Measurements from ENCODE around the gene P2RY8. TPM values are rescaled to one million over a fixed set of nuclear protein-coding genes. Genes with fewer than 3 reads are reported as not detected.

Gene P2RY8
- total RNA-seq, 4 donors from 2014 or later = 0.81 to 2.7 (median 1.8) TPM

DNA sequence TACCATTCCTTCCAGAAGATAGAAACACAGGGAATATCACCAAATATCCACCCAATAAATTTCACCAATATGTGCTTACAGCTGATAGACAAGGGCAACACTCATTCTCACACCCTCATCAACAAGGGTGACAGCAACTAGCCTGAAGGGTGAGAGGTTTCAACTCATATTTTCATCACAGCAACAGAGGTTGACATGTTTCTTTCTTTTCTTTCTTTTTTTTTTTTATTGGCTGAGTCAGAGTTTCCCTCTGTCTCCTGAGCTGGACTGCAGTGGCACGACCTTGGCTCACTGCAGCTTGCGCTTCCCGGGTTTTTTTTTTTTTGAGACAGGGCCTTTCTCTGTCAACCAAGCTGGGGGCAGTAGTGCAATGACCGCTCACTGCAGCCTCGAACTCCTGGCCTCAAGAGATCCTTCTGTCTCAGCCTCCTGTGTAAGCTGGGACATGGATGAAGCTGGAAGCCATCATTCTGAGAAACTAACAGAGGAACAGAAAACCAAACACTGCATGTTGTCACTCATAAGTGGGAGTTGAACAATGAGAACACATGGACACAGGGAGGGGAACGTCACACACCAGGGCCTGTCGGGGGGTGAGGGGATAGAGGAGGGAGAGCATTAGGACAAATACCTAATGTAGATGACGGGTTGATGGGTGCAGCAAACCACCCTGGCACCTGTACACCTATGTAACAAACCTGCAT is 56.8 kb downstream of the P2RY8 start:
- peaks cover 0 to 19% (median 0%) of the 10 kb centered on the region in 3 donors for H3K9me3 ChIP-seq
- H3K27me3 ChIP-seq = peaks cover 31% of the 10 kb centered on the region
- 70 to 83% methylated on average over 3 to 6 of the region's 8 CpGs for WGBS, 2 donors (ENCODE audit: low coverage in 1 of 2)
- no peak for TF ChIP-seq POLR2A (IDR thresholded peaks at IDR 0.05)
- no peak for TF ChIP-seq EP300 (IDR thresholded peaks at IDR 0.05)
- no peak for TF ChIP-seq POLR2AphosphoS5 (IDR thresholded peaks at IDR 0.05)
- TF ChIP-seq, protein P1, sequence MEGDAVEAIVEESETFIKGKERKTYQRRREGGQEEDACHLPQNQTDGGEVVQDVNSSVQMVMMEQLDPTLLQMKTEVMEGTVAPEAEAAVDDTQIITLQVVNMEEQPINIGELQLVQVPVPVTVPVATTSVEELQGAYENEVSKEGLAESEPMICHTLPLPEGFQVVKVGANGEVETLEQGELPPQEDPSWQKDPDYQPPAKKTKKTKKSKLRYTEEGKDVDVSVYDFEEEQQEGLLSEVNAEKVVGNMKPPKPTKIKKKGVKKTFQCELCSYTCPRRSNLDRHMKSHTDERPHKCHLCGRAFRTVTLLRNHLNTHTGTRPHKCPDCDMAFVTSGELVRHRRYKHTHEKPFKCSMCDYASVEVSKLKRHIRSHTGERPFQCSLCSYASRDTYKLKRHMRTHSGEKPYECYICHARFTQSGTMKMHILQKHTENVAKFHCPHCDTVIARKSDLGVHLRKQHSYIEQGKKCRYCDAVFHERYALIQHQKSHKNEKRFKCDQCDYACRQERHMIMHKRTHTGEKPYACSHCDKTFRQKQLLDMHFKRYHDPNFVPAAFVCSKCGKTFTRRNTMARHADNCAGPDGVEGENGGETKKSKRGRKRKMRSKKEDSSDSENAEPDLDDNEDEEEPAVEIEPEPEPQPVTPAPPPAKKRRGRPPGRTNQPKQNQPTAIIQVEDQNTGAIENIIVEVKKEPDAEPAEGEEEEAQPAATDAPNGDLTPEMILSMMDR (IDR thresholded peaks at IDR 0.05) = no peak
- H3K4me3 ChIP-seq = no peak overlapping the region
- peaks cover 0 to 11% (median 0%) of the 10 kb centered on the region in 3 donors for H3K4me1 ChIP-seq
- no peak overlapping the region for H3K27ac ChIP-seq
- no peak for ATAC-seq
- H3K36me3 ChIP-seq = no peaks in the 10 kb centered on the region

DNA sequence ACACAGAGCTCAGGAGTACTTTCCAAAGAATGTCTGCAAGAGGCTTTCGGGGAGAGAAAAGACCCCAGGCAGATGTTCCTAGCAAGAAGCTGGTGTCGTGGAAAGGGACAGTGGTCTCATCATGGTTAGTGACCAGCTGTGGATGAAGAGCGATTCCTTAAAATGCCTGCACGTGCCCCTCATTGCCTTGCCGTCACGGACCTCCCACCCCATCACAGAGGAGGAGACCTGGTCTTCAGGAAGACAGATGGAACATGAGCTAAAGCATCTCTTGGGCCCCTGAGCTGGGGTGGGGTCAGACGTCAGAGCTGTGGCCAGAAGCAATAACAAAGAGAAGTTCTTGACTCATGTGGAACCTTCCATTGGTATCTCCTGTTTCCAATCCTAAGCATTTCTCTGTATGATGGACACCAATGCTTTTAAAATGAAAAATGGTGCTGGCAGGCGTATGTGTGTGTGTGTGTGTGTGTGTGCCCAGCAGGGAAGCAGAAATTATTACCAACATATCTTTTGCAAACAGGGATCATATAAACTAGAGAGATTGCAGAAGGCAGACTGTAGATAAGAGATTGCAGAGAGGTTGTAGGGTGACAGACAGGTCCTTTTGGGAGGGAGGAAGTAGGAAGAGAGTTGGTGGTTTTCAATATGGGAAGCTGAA is 59.1 kb downstream of the P2RY8 start:
- TF ChIP-seq, protein P1 (IDR thresholded peaks at IDR 0.05) = no peak
- TF ChIP-seq EP300 (IDR thresholded peaks at IDR 0.05) = no peak
- TF ChIP-seq POLR2AphosphoS5 (IDR thresholded peaks at IDR 0.05) = no peak
- TF ChIP-seq POLR2A (IDR thresholded peaks at IDR 0.05) = no peak
- no peak for ATAC-seq
- no peaks in the 10 kb centered on the region for H3K36me3 ChIP-seq
- peaks cover 0 to 11% (median 0%) of the 10 kb centered on the region in 3 donors for H3K4me1 ChIP-seq
- 59 to 69% methylated on average over 4 to 7 of the region's 8 CpGs for WGBS, 2 donors (ENCODE audit: low coverage in 1 of 2)
- peaks cover 21% of the 10 kb centered on the region for H3K27me3 ChIP-seq
- no peak overlapping the region for H3K4me3 ChIP-seq
- peaks cover 0 to 19% (median 0%) of the 10 kb centered on the region in 3 donors for H3K9me3 ChIP-seq
- H3K27ac ChIP-seq = no peak overlapping the region

DNA sequence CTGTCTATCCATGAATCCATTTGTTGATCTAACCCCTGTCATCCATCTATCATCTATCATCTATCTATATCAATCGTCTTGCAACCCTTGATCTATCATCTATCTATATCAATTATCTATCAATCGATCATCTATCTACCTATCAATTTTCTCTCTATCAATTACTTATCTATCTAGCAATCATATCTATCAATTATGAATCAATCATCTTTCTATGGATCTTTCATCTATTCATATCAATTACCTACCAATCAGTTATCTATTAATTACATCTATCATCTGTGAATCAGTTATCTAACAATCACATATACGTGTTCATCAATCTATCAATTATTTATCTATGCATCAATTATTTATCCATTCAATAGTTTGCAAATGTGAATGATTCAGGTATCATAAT is 59.8 kb downstream of the P2RY8 start:
- Histone ChIP-seq H3K36me3 (no peaks in the 10 kb centered on the region), H3K27me3 (peaks cover 21% of the 10 kb centered on the region), H3K4me1 (peaks cover 0 to 11% (median 0%) of the 10 kb centered on the region in 3 donors), H3K4me3 (no peak overlapping the region), H3K9me3 (peaks cover 0 to 19% (median 0%) of the 10 kb centered on the region in 3 donors), H3K27ac (no peak overlapping the region)
- TF ChIP-seq, protein P1 (IDR thresholded peaks at IDR 0.05) = no peak
- TF ChIP-seq POLR2AphosphoS5 (IDR thresholded peaks at IDR 0.05) = no peak
- no peak for TF ChIP-seq POLR2A (IDR thresholded peaks at IDR 0.05)
- no peak for TF ChIP-seq EP300 (IDR thresholded peaks at IDR 0.05)
- 48 to 73% methylated on average over 3 of the region's 3 CpGs for WGBS, 2 donors (ENCODE audit: low coverage in 1 of 2)
- ATAC-seq = no peak

DNA sequence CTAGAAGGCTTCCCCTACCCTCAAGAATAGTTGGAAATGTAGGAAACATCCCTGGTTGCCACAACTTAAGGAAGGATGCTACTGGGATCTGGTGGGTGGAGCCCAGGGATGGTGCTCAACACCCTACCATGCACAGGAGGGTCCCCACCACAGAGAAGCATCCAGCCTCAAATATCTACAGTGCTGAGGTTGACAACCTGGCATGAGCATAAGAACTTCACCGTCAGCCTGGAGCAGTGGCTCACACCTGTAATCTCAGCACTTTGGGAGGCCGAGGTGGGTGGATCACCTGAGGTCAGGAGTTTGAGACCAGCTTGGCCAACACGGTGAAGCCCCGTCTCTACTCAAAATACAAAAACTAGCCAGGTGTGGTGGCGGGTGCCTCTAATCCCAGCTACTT is 60.3 kb downstream of the P2RY8 start:
- Histone ChIP-seq H3K4me1 (peaks cover 0 to 8% (median 0%) of the 10 kb centered on the region in 3 donors), H3K27ac (no peak overlapping the region), H3K36me3 (no peaks in the 10 kb centered on the region), H3K9me3 (peaks cover 0 to 19% (median 0%) of the 10 kb centered on the region in 3 donors), H3K4me3 (no peak overlapping the region), H3K27me3 (peaks cover 18% of the 10 kb centered on the region)
- no CpG with 5 or more reads among the region's 5 CpGs for WGBS, 2 donors (ENCODE audit: low coverage in 1 of 2)
- no peak for TF ChIP-seq POLR2AphosphoS5 (IDR thresholded peaks at IDR 0.05)
- no peak for TF ChIP-seq EP300 (IDR thresholded peaks at IDR 0.05)
- TF ChIP-seq, protein P1 (IDR thresholded peaks at IDR 0.05) = no peak
- TF ChIP-seq POLR2A (IDR thresholded peaks at IDR 0.05) = no peak
- ATAC-seq = no peak

Data from gastroesophageal sphincter (tissue), 4 donors.